Measurements from ENCODE around the gene ADGRD1.
"Not testable (repeated sequence)": the region's sequence is repeated elsewhere in the genome, so short reads cannot be mapped to it uniquely, and the experiment has no call there.

- not testable (repeated sequence) for TF ChIP-seq CTCF (IDR thresholded peaks at IDR 0.05; ENCODE audit: control extremely low read depth in 1 of 3, insufficient read depth in 1 of 3, low read depth in 1 of 3, low read length in 3 of 3); MAX (IDR thresholded peaks at IDR 0.05); POLR2A (IDR thresholded peaks at IDR 0.05; ENCODE audit: control extremely low read depth in 1 of 2, low read depth in 2 of 2, low read length in 2 of 2); SIX5 (IDR thresholded peaks at IDR 0.05; ENCODE audit: low read depth, low read length); ATF2 (IDR thresholded peaks at IDR 0.05; ENCODE audit: low read length); BRCA1 (IDR thresholded peaks at IDR 0.05; ENCODE audit: low read depth, low read length); POLR2AphosphoS5 (IDR thresholded peaks at IDR 0.05; ENCODE audit: low read depth, low read length); GTF2F1 (IDR thresholded peaks at IDR 0.05; ENCODE audit: borderline replicate concordance, low read depth, low read length); RAD21 (IDR thresholded peaks at IDR 0.05 in 1 of 2, conservative IDR thresholded peaks at IDR 0.05 in 1 of 2; ENCODE audit: low read depth in 2 of 2, low read length in 2 of 2)
Measured at GRCh38 chr12:130937546-130937945, 16.2 kb upstream of the ADGRD1 start.

Data from H1 (cell line).